OCI-LY3 (cell line): ENCODE data around the gene MSANTD3.

ENCODE experiments used
- H2AFZ ChIP-seq: fragments of 200-600, 300-600 bp; shearing (Covaris generic); 2 replicates; pipeline ENCODE4 v1.6.0; 2014; ENCODE audit warnings: antibody characterized with exemption, low read depth, low read length
- H3K27ac ChIP-seq: fragments of 200-600, 300-600 bp; sonication (generic); 2 replicates; pipeline ENCODE4 v1.5.1; 2014; ENCODE audit warnings: mild to moderate bottlenecking, low read length, moderate library complexity, mixed read lengths
- H3K27me3 ChIP-seq: fragments of 200-600, 300-600 bp; sonication (generic); 2 replicates; pipeline ENCODE4 v1.6.1; 2014; ENCODE audit warnings: low read depth, low read length, mixed read lengths
- H3K36me3 ChIP-seq: fragments of 200-600, 300-600 bp; sonication (generic); replicated peaks from 2 replicates; pipeline ENCODE3; 2014; ENCODE audit warnings: low read depth, low read length, mixed read lengths
- H3K4me1 ChIP-seq: fragments of 300-600, 200-600 bp; sonication (generic); 2 replicates; pipeline ENCODE4 v1.6.1; 2014; ENCODE audit warnings: low read length, mixed read lengths
- H3K4me2 ChIP-seq: fragments of 200-600, 300-600 bp; sonication (generic); 2 replicates; pipeline ENCODE4 v1.6.1; 2014; ENCODE audit warnings: low read length, mixed read lengths
- H3K4me3 ChIP-seq: fragments of 300-600, 200-600 bp; sonication (generic); 2 replicates; pipeline ENCODE4 v1.5.1; 2014; ENCODE audit warnings: antibody characterized with exemption, mild to moderate bottlenecking, low read length, moderate library complexity
- H3K79me2 ChIP-seq: fragments of 300-600, 200-600 bp; shearing (Covaris generic); 2 replicates; pipeline ENCODE4 v1.6.1; 2014; ENCODE audit warnings: mild to moderate bottlenecking, low read length, mixed read lengths
- H3K9ac ChIP-seq: fragments of 300-600, 200-600 bp; shearing (Covaris generic); 2 replicates; pipeline ENCODE4 v1.6.0; 2014; ENCODE audit warnings: mild to moderate bottlenecking, low read length, moderate library complexity
- H3K9me3 ChIP-seq: fragments of 200-600, 300-600 bp; shearing (Covaris generic); 2 replicates; pipeline ENCODE4 v1.6.1; 2014; ENCODE audit warnings: low read length, mixed read lengths; ENCODE audit not compliant: insufficient read depth
- H4K20me1 ChIP-seq: fragments of 200-600, 300-600 bp; sonication (generic); 2 replicates; pipeline ENCODE4 v1.6.1; 2016; ENCODE audit warnings: low read length, mixed read lengths; ENCODE audit not compliant: insufficient read depth
- EZH2phosphoT487 ChIP-seq: fragments of 200-600 bp; shearing (Covaris generic); IDR thresholded peaks from 2 replicates; pipeline ENCODE4 v1.6.1; 2018; ENCODE audit warnings: antibody characterized with exemption, mixed run types, low read depth
- TF ChIP-seq, protein P1 (sequence below): fragments of 200-600, 300-600 bp; sonication (generic); IDR thresholded peaks from 2 replicates; pipeline ENCODE4 v1.5.1; 2014; ENCODE audit warnings: antibody characterized with exemption, low read length, low read depth

MSANTD3 gene

DNA sequence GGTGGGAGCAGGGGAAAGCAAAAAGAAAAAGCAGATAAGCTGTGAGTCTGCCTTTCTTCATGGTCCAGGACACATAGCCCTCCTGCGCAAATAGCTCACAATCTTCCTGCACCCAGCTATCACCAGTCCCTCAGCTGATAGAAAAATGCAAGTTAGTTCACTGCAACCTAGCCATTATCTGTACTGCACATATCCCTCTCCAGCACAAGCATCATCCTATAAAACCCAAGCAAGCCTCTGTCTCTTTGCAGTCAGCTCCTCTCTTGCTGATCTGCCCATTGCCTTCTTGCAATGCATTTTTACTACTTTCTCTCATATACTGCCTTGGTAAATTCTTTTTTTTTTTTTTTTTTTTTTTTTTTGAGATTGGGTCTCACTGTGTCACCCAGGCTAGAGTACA, 20.0 kb upstream of the MSANTD3 start:
- no peaks in the 10 kb centered on the region for H4K20me1 ChIP-seq
- no peak overlapping the region for H3K4me3 ChIP-seq
- H3K4me1 ChIP-seq = peaks cover 8% of the 10 kb centered on the region
- H3K27me3 ChIP-seq = no peaks in the 10 kb centered on the region
- no peak overlapping the region for H2AFZ ChIP-seq
- H3K79me2 ChIP-seq = no peaks in the 10 kb centered on the region
- TF ChIP-seq, protein P1, sequence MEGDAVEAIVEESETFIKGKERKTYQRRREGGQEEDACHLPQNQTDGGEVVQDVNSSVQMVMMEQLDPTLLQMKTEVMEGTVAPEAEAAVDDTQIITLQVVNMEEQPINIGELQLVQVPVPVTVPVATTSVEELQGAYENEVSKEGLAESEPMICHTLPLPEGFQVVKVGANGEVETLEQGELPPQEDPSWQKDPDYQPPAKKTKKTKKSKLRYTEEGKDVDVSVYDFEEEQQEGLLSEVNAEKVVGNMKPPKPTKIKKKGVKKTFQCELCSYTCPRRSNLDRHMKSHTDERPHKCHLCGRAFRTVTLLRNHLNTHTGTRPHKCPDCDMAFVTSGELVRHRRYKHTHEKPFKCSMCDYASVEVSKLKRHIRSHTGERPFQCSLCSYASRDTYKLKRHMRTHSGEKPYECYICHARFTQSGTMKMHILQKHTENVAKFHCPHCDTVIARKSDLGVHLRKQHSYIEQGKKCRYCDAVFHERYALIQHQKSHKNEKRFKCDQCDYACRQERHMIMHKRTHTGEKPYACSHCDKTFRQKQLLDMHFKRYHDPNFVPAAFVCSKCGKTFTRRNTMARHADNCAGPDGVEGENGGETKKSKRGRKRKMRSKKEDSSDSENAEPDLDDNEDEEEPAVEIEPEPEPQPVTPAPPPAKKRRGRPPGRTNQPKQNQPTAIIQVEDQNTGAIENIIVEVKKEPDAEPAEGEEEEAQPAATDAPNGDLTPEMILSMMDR = no peak
- TF ChIP-seq EZH2phosphoT487 = no peak
- H3K9ac ChIP-seq = no peak overlapping the region
- H3K27ac ChIP-seq = no peak overlapping the region
- H3K36me3 ChIP-seq = no peaks in the 10 kb centered on the region
- no peak overlapping the region for H3K4me2 ChIP-seq
- H3K9me3 ChIP-seq = no peaks in the 10 kb centered on the region

DNA sequence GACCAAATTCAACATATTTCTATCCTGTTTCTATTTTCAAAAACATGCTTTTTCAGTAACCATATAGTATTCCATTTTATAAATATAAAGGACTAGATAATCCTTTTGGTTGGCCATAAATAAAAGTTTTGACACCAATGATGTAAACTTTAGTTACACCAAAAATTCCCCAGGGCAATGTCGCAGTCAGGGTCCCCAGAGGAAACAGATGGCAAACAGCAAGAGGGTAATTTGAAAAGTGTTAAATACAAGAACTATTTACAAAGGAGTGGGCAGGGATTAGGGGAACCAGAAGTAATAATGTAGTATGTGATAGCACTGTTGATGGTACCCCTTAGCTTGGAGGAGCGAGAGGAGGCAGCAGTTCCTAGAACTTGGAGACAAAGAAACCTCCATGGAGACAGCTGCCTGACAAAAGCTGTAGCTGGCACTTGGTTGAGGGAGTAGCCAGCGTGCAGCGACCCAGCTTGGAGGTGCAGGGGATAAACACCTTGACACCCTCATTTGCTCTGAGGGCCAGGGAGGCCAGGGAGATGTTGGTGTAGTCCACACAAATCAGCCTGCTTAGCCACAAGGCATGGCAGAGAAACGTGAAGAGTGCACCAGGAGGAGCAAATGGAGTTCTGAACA, 18.3 kb upstream of the MSANTD3 start:
- Histone ChIP-seq H3K4me2 (no peak overlapping the region), H2AFZ (no peak overlapping the region), H3K9ac (no peak overlapping the region)

DNA sequence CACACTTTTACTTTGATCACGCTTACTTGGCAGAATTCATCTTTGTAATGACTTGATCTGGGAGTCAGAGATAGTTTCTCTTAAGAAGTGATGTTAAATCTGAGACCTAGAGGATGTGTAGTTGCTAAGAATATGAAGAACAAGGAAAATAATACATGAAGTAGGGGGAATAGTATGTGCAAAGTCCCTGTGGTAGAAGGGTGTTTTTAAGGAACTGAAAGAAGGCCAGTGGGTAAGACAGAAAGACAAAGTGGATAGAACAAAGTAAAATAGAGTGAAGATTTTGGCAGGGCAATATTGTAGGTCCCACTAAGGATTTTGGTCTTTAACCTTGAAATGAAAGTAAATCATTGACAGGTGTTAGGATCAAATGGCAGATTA, 17.8 kb upstream of the MSANTD3 start:
- no peaks in the 10 kb centered on the region for H3K36me3 ChIP-seq
- H3K4me2 ChIP-seq = no peak overlapping the region
- no peak overlapping the region for H3K27ac ChIP-seq
- H3K4me3 ChIP-seq = no peak overlapping the region
- no peak overlapping the region for H3K9ac ChIP-seq
- no peak for TF ChIP-seq EZH2phosphoT487
- TF ChIP-seq, protein P1 = no peak
- H3K79me2 ChIP-seq = no peaks in the 10 kb centered on the region
- no peaks in the 10 kb centered on the region for H3K27me3 ChIP-seq
- H4K20me1 ChIP-seq = no peaks in the 10 kb centered on the region
- H2AFZ ChIP-seq = no peak overlapping the region
- no peaks in the 10 kb centered on the region for H3K9me3 ChIP-seq
- peaks cover 11% of the 10 kb centered on the region for H3K4me1 ChIP-seq

More for the DNA sequence above, 18.3 kb upstream of the MSANTD3 start:
- H4K20me1 ChIP-seq = no peaks in the 10 kb centered on the region
- H3K36me3 ChIP-seq = no peaks in the 10 kb centered on the region
- H3K27ac ChIP-seq = no peak overlapping the region
- peaks cover 11% of the 10 kb centered on the region for H3K4me1 ChIP-seq
- no peaks in the 10 kb centered on the region for H3K27me3 ChIP-seq
- H3K79me2 ChIP-seq = no peaks in the 10 kb centered on the region
- no peaks in the 10 kb centered on the region for H3K9me3 ChIP-seq
- no peak overlapping the region for H3K4me3 ChIP-seq
- no peak for TF ChIP-seq EZH2phosphoT487
- TF ChIP-seq, protein P1 = no peak

DNA sequence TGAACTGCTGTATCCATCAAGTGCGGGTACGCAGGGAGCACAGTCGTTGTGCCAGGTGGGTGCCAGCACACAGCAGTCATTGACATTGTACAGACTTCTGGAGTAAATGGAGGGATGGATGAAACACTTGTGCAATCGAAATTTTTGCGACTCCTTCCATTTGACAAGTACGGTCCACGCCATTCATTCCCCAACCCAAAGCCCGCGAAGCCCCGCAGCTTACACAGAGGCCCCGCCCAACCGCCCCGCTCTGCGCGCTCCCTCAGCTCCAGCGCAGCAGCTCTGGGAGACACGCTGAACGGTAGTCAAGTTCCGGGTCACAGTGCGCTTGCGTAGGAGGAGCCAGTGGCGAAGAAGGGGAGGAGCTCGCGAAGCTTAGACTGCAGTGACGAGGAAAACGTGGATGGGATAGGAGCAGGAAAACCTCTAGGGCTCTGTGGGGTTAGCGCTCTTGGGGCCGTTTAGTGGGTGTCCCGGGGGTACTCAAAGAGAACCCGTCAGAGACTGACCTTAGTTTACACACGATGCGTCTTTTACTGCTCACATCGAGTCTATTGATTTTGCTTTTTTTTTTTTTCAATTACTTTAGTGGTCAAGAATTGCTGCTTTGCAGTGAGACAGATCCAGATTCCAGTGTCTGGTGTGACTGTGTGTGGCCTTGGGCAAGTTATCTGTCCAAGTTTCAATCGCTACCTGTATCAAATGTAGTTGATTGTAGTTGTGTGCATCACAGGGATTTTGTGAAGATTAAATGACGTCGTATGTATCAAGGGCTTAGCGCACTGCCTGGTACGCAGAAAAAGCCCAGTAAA, 15.3 kb upstream of the MSANTD3 start:
- Histone ChIP-seq H3K4me3 (peak overlapping the region; percentile 84), H4K20me1 (no peaks in the 10 kb centered on the region), H3K36me3 (no peaks in the 10 kb centered on the region), H3K79me2 (no peaks in the 10 kb centered on the region), H3K9ac (peak overlapping the region; percentile 69), H3K27ac (no peak overlapping the region), H3K27me3 (no peaks in the 10 kb centered on the region), H3K4me2 (peak overlapping the region; percentile 95), H3K4me1 (peaks cover 11% of the 10 kb centered on the region), H2AFZ (peak overlapping the region; percentile 98), H3K9me3 (no peaks in the 10 kb centered on the region)
- TF ChIP-seq, protein P1 = no peak
- TF ChIP-seq EZH2phosphoT487 = no peak
